ENCODE results near the gene TINCR.
"Not testable (repeated sequence)": the region's sequence is repeated elsewhere in the genome, so short reads cannot be mapped to it uniquely, and the experiment has no call there.

Gene TINCR

DNA sequence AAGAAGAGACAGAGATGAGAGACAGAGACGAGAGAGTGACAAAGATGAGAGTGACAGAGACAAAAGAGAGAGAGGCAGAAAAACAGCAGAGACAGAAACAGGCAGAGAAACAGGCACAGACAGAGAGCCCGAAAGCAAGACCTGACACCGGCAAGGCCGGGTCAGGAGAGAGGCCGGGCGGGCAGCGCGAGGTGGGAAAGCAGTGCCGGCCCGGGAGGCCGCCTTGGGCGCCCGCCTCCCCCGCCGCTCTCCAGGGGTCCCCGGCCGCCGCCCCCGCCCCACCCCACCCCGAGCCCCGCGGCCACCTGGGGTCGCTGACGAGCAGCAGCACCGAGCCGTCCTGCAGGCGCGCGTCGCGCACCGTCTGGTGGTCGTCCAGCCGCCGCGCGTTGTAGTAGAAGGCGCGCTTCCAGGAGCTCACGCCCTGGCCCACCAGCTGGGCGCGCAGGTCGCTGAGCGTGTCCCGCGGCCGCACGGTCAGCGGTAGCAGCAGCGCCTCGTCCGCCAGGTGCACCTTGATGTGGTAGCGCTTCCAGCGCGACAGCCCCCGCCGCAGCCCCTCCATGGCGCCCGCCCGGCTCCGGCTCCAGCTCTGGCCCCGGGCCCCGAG lies at the start of gene TINCR:
Gene TINCR, minus strand, starts transcription at position 594 of the 610 bp plus-strand sequence.
- DNase-seq = no peak

DNA sequence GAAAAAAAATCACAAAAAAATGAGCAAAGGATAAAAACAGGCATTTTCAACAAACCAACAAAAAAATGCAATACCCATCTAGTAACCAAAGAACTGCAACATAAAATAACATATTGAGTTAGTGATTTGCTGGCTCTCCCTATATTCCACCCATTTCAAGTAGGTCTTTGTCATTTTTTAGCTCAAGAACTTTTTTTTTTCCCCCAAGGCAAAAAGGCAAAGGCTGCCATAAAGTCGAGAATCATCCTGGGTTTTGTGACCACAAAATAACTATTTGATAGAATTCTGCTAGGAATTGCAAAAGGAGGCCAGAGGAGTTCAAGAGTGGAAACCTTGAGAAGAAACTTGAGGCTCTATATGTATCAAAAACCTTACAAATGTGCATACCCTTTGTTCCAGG lies 49.3 kb upstream of the TINCR start:
- no peak for DNase-seq

DNA sequence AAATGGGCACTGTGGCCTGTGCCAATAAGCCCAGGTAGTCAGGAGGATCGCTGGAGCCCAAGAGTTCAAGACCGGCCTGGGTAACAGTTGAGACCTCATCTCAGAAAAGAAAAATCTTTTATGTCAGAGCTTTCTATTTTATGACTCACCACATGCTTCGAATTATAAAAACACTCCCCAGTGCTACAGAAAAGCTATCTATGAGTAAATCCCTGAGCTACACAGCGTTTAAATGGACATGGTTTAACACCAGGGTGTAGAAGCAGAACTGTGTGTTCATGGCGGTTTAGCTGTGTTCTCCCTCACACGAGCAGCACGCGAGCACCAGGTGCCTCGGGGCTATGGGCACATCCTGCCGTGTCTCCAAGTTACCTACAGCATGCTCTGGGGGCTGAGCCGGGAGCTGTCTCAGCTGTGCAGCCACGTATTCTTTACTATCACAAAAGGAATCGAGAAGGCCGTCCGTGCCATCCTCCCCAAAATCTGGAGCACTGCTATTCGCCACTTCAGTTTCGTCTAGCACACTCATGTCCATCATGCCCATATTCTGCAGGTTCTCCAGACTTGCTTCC lies 48.1 kb upstream of the TINCR start:
- no peak for DNase-seq

DNA sequence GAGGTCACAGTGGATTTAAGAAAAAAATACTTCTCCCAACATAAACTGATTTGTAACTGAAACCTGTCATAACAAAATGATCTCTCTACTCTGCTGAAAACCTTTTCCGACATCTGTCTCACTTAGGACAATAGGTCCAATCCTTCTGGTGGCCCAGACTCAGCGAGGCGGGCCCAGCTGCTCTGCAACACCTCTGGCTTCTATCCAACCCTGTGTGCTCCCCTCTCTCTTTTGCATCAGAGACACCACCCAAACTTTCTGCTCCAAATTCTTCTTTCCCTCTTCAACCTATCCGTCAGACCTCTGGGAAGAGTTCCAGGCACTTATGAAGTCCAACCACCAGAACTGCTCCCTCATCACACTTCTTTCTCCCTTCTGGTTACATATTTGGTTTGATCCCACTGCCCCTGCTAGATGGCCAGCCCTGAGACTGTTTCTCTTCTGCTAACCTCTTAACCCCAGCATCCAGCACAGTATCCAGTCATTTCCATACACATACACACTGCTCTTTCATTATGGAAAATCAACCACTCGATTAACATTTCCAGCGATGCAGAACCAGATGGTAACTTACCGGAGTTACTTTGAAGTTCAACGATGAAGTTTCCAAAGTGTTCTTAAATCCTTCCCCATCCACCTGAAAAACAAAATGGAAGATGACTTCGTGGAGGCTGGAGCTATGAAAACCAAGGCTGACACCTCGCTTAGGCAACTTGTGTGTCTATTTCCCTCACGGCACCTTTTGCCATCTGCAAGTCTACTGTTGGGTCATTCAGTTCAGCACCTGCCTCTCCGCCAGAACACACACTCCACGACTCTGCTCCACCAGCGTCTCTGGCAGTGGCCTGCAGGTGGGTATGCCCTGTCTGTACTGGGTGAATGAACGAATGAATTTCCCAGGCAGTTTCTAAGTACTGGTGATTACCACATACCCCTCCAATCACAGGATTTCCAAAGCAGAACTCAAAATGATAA lies 45.4 kb upstream of the TINCR start:
- no peak for DNase-seq

DNA sequence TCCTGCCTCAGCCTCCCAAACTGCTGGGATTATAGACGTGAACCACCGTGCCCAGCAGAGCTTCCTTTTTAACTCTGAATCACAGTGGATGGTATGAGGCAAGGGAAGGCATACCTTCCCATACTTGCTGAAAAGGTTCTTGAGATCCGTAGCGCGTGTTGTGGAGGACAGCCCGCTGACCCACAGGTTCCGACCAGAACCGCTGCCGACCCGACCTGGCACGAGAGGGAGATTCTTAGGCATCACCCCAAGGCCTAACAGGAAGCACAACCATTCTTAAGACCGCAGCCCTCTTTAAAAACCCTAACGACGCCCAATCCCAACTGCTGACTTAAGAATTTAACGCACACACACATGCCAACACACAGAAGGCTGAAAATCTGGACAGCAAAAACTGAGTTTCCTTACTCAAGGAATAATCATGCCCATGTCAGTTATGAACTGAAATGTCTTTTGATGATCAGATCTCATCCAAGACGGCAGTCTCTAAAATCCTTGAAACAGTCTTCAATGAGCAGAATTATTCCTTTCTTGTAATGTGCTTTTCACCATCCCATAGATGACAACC lies 42.2 kb upstream of the TINCR start:
- DNase-seq = no peak

DNA sequence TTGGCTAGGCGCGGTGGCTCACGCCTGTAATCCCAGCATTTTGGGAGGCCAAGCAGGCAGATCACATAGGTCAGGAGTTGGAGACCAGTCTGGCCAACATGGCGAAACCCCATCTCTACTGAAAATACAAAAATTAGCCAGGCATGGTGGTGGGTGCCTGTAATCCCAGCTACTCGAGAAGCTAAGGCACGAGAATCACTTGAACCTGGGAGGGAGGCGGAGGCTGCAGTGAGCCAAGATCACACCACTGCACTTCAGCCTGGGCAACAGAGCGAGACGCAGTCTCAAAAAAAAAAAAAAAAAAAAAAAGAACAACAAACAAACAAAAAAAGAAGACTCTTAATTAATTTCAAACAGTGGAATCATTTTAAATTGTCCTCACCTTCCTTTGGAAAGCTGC lies 41.0 kb upstream of the TINCR start:
- DNase-seq = not testable (repeated sequence)

DNA sequence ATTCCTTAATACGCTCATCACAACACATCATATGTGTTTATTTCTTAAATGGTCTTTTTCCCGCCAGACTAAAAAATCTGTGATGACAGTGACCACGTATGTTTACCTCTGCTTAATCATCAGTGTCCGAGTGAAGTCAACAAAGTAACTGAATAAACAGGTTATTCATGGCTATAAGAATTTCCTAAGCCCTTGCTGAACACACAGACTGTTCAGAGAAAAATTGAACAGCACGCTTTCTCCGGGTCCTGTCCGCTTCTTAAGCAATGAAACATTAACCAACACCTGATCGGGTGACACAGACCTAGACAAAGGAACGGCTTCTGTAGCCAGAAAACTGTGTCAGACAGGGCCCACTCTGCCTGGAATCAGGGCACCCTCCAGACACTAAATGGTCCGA lies 40.5 kb upstream of the TINCR start:
- DNase-seq = no peak

DNA sequence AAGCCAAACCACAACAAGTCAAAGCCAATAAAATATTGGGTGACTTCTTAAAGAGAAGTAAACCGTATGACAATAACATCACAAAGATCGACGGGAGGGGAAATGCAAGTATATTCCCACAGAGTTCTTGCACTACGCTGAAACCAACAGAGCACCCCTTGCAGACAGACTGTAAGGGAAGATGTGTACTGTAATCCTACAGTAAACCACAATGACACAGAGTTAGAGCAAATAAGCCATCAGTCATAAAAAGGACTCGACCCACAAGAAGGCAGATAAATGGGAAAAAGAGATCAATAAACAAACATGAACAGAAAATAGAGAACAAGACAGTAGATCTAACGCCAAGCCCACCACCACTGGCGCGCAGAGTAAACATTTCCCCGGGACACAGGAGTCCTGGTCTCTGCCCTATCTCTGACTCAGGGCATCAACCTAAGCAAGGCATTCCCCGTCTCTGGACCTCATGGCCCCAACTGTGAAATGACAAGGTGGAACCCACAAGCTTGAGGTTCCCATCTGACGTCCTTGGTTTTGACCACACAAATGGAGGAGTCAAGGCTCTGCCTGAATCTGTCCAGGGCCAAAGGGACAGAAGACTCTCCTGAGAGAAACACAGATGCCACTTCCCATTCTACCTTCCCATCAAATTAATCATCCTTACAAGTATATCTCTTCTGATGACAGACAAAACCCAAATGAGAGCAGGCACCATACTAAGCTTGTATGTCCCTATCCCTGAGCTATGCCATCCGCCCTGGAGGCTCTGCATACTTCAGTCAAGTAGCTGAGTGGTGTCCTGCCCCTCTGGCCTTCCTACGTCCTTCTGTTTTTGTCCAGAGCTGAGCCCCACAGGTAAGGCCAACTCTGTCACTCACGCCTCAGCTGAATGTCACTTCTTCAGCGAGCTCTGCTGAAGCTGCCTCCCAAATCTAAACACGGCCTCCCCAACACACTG lies 39.8 kb upstream of the TINCR start:
- DNase-seq = no peak

DNA sequence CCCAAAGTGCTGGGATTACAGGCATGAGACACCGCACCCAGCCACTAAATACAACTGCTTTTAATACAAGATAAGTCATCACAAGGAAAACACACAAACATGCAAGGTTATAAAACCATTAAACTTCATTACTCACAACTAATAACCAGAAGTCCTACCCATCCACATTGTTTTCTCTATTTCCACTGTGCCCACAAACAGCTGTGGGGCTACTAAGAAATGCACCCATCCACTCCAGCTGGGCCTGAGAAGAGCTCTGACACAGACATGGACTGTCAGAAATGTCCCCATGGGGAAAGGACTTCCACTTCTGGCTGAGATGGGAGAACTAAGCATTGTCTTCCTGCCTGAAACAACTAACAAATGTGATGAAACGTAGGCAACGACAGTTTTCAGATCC lies 37.6 kb upstream of the TINCR start:
- no peak for DNase-seq

DNA sequence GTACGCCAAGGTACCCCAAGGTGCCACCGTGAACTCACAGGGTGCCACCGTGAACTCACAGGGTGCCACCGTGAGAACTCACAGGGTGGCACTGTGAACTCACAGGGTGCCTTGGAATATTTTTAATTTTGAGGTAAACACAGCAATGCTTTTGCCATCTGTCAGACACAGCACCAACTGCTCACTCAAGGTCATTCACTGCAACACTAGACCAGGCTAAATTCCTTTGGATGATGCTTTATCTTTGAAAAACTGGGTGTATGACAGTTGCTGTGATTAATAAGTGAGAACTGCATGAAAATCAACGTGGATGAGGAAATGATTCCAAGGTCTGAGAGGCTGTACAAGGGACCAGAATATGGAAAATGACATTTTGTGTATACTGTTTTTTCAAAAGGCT lies 35.9 kb upstream of the TINCR start:
- no peak for DNase-seq

DNA sequence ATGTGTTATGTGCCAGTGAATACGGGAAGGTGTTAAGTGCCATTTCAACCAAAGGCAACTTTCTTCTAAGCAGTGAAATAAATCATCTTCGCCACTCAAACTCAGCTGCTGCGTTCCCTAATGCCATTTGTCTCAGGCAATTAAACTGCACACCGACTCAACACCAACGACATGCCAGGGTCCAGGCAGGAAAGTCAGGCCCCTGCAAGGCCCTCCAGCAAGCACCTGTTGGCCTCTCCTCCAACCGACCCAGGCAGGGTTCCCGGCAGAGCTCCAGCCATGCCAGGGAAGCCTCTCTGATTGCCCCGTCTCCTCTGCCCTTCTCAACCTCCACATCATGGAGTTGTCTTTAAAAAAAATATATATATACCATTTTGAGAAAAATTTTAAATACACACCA lies 33.0 kb upstream of the TINCR start:
- DNase-seq = no peak

DNA sequence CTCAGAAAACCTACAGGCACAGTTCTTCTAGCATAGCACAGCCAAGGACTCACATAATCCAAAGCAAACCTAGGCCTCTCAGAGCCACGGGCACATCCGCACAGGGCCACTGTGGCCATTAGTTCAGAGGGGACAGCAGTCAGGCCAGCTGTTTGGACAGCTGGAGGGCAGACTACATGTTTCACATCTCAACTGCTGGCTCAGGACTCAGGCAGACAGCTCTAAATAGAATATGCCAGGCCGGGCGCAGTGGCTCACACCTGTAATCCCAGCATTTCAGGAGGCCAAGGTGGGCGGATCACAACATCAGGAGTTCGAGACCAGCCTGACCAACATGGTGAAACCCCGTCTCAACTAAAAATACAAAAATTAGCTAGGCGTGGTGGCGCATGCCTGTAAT lies 28.0 kb upstream of the TINCR start:
- no peak for DNase-seq

DNA sequence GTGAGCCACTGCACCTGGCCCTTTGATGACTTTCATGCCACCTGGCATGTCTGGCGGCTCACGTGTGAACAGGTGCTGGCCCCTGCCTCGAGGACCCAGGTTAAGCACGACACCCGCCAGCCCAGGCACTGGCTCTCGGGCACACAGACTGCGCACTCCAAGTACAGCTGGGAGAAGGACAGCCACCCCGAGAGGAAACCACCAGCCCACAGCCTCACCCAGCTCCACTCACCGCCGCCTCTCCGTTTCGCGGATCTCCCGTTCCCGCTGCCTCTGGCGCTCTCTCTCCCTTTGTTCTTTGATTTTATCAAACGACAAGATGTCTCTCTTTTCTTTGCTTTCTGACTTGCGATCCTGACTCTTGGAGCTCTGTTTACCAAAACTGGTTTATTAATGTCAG lies 27.4 kb upstream of the TINCR start:
- DNase-seq = no peak

DNA sequence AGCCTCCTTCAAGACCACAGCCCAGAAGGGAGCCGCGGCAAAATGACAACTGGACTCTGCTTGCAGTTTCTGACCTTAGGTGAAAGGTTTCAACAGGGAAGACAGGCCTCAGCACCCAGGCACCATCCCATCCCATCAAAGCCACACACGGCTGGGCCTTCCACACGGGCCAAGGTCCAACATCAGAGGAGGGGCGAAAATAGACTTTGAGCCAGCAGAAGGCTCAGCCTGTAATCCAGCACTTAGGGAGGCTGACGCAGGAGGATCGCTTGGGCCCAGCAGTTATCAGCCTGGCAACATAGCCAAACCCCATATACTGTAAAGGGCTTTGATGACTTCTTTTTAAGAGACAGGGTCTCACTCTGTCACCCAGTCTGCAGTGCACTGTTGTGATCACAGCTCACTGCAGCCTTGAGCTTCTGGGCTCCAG lies 26.8 kb upstream of the TINCR start:
- DNase-seq = no peak

DNA sequence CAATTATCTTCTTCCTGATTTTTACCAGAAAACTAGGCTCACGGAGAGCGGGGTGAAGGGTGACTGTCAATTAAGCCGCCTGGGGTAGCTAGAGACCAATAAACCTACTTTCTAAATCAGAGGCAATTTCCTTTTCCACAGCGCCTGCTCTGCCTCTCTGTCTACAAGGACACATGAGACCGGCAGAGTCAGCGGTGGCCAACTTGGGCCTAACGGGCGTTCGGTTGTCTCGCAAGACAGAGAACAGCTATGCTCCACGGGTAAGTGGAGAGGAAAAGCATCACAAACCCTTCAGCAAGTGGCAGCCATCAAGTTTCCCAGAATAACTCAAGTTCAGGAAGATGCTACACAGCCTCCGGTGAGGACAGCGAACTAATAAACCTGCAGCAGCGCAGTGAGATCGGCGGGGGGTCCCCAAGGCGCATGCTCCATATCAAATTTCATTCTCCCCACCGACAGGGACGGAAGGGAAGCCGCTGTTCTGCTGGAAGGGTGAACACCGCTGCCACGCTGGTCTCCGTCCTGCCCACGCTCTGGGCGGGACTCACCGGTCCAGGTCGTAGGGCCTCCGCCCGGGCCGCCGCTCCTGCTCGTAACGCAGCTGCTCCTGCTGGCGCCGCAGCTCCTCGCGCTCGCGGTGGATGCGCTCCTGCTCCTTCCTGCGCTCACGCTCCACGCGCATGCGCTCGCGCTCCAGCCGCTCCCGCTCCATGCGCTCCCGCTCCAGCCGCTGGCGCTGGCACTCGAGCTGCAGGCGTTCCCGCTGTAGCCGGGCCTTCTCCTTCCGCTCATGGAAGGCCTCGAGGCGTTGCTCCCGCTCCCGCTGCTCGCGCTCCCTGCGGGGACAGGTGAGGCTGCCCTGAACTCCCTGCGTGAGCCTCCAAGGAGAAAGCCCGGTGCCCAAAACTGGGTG lies 25.8 kb upstream of the TINCR start:
- no peak for DNase-seq

DNA sequence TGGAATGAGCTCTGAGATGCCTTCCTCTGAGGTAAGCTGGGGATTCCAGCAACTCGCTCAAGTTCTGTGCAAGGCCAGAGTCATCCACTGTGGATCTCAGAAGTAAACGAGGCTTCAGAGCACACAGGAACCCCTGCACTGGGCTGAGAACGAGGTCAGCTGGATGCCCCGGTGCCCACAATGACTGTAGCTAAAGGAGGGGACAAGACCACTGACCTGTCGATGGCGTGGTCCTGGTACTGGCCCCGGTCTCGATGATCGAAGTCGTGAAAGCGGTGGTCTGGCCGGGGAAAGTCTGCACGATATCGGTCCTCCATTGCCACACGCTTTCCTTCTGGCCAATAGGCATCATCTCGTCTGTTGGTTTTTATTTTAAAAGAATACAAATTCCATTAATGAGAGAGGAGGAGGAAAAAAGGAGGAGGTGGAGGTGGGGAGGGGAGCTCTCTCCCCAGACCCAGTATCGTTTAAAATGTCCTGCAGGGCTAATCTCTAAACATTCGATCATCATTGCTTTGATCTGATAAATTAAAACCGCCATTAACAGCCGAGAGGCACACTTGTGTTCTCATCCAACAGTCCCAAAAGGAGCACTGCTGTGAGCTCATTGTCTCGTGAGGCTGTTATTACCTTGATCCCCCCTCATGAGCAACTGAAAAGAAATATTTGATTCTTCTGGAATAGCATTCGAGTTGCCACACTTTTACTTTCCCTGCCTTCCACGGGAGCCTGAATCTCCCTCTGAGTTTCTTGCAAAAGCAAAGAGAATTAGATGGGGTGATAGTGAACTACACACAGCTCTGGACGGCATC lies 25.0 kb upstream of the TINCR start:
- peak; percentile 32 for DNase-seq

DNA sequence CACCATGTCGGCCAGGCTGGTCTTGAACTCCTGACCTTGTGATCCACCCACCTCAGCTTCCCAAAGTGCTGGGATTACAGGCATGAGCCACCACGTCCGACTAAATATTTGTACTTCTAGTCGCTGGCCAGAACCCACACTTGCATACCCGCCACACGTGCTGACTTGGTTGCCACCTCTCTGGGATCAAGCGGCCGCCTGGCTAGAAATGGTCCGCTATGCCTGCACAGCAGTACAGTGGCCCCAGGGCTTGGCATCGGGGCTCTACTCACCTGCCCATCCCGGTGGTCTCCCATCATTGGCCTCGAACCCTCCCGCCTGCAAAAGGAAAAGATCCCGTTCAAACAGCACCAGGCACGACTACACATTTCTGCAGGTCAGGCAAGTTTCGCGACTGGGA lies 23.7 kb upstream of the TINCR start:
- no peak for DNase-seq

DNA sequence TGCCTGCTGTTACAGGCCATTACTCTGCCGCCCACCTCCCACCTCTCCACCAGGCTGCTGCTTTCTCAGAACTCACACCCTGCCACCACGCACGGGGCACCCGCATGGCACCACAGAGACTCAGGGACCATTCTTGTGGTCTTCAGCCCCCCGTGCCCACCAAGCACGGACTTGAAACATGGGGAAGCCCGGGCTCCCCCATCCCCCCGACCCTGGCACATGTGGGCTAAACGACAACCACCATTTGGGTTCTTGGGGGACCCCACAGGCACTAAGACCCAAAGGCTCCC lies 23.1 kb upstream of the TINCR start:
- DNase-seq = no peak

DNA sequence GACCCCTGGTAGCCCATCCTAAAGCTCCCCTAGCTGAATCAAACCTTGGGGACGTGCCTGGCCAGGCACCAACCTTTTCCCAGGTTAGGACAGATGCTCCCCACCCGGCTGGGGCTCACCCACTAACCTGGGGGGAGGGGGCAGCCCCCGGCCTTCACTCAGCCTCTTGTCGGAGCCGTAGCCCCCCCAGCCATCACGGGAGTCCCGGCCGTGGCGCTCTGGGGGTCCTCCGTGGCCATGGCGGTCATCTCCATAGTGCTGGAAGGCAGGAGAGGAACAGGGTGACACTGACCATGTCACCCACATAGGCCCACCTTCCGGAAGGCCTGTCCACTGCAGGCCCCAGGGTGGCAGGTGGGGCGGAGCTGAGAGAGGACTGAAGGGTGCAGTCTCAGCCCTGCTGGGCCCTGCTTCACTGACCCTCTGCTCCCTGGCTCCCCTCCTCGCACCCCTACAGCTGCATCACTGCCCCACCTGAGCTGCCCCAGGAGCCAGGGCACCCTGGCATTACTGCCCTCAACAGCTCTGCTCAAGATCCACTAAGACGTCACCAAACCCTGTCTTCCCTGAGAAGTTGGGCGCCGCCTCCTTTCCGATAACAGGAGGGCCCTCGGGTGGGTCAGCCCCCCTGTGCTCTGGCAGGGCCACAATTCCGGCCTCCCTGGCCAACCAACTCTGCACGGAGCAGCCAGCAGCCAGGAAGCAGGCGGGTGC lies 22.6 kb upstream of the TINCR start:
- DNase-seq = no peak

All from hematopoietic multipotent progenitor cell treated with erythropoietin and hydrocortisone succinate and interleukin-3 and kit ligand, for 6 days (in vitro differentiated cells).